GM11168 (cell line): ENCODE measurements around the gene AHNAK2.

Experiments
- in situ Hi-C: fragments of 300-500 bp; cut with MboI; formaldehyde crosslinking; loops from one replicate; pipeline ENCODE4 v1.12.0; 2022; ENCODE audit warnings: low sequenced_read_pairs; ENCODE audit not compliant: unreplicated experiment

AHNAK2 gene

DNA sequence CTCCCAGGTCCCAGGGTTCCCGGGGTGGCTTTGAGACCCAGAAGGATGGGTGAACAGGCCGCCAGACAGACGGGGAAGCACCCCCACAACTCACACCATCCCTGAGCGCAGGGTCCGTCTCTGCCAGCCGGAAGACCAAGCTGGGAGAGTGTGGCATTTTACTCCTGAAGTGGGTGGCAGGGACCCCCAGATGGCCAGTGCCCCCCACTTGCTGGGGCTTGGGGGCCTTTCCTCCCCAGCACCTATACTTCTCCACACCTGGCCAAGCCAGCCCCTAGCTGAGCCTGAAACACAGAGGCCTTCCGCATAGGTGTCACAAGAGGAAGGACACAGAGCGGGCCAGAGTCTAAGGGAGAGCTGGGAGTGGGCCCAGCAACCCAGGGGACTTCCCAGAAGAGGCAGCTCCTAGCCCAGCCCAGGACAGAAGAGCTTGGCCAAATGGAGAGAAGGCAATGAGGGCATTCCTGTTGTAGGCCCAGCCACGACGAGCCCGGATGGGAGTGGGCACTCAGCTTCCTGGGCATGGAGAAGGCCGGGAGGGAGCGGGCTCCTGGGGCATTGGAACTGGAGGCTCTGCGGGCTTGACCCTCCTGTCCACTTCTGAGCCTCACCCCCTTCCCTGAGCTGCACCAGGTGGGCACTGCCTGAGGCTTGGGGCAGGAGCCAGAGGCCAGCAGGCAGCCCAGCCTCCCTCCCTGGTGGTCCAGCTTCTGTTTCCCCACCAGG lies 3.3 kb downstream of the AHNAK2 start:
- in situ Hi-C loops, result loop anchor here (5.0 kb wide), 1 partner anchor 72 kb away; no protein-coding TSS in a partner anchor

DNA sequence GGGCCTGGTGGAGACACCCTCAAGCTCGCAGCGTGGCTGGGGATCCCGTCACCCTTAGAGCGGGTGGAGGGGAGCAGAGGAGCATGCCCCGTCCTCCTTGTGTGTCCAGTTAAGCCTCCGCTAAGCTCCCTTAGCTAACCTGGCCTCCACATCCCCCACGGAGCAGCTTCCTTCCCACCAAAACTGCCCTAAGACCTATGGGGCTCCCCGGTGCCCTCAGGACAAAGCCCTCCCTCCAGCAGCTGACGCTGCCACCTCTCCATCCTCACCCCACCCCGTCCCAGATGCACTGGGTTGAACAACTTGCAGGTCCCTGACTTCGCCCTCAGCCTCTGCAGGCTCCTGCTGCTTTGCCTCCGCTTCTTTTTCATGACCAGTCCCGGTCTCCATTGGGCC lies 4.0 kb downstream of the AHNAK2 start:
- in situ Hi-C loops, result loop anchor here (5.0 kb wide), 1 partner anchor 73 kb away; no protein-coding TSS in a partner anchor

DNA sequence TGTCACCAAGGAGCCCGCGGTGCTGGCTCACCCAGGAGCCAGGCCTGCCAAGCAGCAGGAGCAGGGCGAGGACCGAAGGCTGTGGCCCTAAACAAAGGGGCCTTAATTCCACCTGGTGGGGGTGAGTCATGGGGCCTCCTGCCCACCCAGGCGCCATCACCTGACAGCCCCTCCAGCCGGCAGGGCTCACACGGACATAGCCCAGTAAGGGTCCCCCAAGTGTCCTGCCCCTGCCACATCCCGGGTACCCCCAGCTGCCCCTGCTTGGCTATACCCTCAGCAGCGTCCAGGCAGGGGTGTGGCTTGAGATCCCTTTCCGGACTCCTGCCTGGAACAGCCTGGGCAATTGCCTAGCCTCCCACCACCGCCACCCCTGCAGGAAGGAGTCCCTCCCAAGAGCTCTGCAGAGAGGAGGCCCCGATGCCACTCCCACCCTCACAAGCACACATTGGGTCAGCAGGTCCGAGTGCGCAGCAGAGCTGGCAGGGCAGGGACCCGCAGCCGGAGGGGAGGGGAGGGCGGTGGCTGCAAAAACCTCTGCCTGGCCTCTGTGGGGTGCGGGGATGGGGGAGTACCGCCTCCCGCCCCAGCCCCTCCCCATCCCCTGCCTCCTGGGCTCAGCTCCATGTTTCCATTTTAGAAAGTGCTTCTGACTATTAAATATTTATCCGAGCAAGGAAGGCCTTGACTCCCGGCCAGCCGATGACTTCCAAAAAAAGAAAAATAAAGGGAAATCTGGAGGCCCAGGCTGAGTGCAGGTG lies 4.6 kb downstream of the AHNAK2 start:
- in situ Hi-C loops, result loop anchor here (5.0 kb wide), 1 partner anchor 74 kb away; no protein-coding TSS in a partner anchor

DNA sequence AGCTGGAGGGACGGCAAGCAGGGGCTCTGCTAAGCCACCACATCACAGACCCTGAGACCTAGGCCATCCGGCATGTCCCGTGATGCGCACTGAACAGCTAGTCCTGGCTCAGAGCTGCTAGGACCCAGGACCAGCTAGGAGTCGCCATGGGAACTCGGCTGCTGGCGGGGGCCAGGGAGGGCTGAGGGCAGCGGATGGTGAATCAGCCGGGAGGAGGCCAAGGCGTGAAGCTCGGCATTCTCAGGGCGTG lies 5.1 kb downstream of the AHNAK2 start:
- in situ Hi-C loops, result loop anchor here (5.0 kb wide), 1 partner anchor 74 kb away; no protein-coding TSS in a partner anchor

DNA sequence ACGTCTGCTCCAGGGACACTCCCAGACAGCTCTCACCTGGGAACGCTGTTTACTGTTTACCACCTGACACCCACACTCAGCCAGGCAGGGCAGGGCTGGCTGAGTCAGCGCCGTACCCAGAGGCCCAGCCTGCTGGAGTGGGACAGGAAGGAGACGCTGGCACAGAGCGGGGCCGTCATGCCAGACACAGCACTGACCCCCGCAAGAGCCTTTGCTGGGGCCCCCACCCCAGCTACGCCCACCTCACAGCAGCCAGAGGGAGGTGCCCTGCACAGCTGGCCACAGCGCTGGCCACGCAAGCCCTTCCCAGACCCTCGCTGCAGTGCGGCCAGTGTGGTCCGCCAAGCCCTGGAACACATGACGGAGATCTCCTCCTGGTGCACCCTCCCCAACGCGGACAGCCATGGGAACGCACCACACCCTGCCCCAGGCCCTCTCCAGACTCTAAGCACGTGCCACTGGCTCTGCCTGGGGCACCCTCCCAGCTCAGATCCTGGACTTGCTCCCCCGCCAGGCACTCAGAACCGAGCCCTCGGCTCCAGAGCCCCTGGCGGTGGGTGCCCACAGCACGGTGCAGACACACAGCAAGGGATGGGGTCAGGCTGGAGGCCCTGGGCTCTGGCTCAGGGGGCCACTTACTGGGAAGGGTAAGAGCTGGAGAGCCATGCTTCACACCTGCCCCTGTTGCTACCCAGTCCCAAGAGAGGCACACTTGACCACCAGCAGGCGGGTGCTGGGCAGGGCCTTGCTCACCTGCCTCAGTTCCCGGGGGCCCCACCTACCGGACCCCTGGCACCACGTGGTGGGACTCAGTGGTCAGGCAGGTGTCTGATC lies 5.7 kb downstream of the AHNAK2 start:
- in situ Hi-C loops, result loop anchor here (5.0 kb wide), 1 partner anchor 75 kb away; no protein-coding TSS in a partner anchor

DNA sequence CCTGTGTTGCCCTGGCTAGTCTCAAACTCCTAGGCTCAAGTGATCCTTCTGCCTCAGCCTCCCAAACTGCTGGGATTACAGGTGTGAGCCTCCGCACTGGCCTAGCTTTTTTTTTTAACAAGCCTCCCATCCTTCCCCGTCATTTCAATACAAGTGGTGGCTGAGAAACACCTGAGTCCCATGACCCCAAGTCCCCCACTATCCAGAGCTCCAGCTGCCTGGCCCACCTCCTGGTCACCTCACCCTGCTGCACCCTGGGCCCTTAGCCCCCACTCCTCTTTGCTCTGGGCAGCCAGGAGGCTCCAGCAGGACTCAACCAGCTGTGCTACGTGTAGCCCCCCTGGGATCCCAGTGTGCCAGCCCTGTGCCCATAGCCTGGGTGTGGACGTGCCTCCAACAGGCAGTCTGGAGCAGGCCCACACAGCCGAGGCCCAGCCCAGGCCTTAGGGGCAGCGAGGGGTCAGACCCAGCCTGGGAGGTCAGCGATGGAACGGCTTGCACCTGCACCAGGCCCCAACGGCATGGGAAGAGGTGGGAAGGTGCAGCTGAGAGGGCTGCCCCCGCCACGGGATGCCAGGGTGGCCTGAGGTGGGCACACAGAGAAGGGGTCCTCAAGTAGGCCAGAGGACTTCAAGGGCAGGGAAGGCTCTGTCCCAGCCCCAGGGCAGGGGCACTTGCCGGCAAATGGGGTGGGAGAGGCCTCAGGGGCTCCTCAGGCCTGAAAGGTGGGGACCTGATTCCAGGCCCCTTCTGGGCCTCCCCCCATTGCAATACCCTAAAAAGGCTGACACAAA lies 6.5 kb downstream of the AHNAK2 start:
- in situ Hi-C loops, result loop anchor here (5.0 kb wide), 1 partner anchor 76 kb away; no protein-coding TSS in a partner anchor

DNA sequence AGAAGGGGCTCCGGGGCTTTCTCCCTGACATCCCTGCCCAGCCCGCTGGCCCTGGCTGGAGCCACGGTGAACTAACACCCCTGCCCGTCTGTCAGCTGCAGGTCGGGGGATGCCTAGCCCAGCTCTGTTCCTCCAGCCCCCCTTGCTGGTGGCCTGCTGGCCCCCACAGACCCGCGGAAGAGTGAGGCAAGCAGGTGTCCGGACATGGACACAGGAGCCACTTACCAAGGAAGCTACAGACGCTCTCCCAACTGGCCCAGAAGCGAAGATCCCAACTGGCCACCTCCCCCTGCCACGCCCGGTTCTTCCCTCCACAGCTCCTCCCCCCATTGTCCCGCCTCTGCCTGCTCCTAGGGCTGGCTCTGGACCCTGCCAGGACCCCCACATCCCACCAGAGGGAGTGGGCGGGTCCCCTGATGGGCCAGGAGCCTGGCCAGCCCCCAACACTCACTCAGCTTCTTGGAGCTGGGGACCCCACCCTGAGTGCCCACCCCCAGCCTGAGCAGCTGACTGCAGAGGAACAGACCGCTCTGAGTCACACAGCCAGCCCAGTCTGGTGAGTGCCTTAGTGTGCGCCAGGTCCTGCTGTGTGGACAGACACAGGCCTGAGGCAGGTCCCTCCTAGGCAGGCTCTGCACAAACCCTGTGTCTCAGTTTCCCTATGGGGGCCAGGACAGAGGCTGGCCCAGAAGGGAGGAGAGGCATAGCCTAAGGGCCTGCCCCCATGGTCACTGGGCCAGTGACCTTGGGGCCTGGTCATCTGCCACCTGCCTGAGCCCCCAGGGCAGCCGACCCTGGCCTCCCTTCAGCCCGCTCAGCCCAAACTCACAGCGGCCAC lies 7.7 kb downstream of the AHNAK2 start:
- in situ Hi-C loops, result loop anchor here (5.0 kb wide), 1 partner anchor 77 kb away; no protein-coding TSS in a partner anchor

DNA sequence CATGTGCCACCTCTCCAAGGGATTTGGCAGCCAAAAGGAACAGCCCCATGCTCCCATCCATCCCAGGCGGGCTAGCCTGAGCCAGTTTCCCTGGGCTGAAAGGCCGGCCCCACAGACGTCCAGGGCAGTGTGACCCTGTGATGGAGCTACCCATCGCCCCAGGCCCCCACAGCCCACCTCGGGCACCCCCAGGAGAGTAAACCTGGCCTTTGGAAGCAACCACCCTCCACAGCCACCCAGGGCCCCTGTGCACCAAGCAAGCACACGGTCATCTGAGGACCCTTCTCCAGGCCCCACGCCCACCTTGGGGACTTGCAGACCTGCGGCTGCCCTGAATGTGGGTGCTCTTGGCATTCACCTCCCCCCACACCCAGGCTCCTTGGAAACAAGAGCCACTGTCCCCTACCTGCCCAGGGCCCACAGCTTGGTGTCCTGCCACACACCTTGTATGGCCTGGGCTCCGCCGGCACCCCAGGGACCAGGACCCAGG lies 8.4 kb downstream of the AHNAK2 start:
- in situ Hi-C loops, result loop anchor here (5.0 kb wide), 1 partner anchor 78 kb away; no protein-coding TSS in a partner anchor

DNA sequence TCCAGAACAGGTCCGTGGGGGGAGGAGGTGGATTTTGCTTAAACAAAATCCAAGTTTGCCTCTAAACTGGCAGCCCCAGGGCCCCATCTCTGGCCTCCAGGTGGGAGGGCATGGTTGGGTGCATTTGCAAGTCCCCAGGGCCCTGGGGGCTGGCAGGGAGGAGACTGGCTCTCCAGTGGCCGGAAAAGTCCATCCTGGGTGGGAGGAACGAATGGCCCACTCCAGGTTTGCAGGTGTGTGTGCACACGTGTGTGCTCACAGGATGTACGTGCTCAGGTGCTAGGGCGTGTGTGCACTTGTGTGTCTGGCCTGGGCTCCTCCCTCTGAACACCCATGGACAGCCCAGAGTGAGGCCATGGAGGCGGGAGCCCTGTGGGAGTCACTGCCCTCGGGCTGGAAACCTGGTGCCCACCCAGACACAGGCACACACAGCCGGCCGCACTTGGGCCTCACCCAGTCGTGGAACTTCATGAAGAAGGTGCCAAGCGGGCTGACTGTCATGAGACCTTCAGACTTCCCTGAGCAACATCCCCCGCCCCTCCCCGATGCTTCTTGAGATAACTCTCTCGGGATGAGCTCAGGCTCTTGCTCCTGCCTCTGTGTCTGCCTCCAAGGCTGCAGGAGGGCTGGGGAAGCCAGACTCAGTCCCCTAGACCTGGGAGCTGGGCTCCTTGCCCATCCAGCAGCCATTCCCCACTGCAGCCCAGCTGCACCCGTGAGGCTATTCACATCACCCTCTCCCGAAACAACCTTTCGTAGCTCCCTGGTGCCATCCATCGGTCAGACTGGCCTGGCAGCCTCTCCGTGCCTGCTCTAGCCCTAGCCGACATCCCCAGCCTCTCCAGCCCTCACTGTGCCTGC lies 9.4 kb downstream of the AHNAK2 start:
- in situ Hi-C loops, result no loop called here

DNA sequence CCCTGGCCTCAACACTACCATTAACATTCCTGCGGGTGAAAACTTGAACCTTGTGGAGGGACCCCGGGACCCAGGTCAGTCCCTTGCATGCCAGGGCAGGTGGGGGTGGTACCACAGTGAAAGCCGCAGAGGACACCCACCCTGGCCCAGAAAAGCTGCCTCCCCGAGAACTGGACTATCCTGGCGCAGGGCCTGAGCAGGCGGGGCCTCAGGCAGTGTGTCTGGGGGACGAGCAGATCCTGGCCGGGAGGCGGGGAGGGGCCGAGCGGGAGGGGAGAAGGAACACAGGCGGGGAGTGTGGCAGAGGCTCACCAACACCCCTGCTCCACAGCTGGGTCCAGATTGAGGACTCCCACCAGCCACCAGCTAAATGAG lies 10.0 kb downstream of the AHNAK2 start:
- in situ Hi-C loops, result no loop called here

DNA sequence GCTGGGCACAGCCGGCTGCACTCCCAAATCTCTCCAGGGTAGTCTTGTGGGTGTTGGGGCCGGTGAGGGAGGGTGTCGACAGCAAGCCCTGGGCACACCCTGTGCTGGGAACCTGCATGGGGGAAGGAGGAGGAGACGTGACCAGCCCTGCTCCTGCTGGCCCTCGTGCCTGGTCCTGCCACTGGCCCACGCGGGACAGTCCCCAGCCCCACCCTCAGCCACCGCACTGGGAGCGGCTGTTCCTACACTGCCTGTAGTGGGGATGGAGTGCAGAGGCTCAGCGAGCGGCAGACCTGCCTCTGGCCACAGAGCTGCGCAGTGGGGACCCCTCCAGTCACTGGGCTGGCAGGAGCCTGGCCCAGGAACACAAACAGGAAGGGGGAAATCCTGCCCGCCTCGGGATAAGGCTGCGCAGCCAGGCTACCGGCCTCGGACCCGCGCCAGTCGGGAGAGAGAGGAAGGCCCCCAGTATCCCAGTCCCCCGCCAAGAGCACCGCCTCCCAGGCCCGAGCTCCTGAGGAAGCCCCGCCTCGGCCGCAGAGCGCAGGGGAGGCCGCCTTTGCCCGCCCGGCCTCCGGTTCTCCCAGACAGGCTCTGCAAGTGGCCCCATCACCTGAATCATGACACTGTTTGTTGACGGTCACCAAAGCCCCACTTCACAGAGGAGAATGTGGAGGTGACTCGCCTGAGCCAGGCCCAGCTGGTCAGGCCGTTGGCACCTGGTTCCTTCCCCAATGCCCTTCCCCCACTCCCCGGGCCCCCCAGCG lies 10.6 kb downstream of the AHNAK2 start:
- in situ Hi-C loops, result no loop called here

DNA sequence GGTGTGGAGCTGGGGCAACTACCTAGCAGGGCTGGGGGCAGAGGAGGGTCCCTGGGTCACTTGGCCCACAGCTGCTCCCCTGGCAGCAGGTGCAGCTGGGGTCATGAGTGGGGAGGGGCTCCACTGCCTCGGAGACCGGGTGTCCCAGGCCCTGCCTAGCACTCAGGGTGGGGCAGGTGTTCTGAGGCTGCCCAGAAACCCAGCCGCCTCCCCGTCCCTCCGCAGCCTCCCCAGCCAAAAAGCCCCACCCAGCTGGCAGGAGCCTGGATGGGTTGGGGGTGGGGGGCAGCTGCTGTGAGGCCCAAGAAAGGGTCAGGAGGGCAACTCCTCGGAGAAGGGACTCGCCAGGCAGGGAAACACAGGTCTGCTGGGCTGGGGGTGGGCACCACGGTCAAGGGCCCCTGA lies 11.2 kb downstream of the AHNAK2 start:
- in situ Hi-C loops, result no loop called here

DNA sequence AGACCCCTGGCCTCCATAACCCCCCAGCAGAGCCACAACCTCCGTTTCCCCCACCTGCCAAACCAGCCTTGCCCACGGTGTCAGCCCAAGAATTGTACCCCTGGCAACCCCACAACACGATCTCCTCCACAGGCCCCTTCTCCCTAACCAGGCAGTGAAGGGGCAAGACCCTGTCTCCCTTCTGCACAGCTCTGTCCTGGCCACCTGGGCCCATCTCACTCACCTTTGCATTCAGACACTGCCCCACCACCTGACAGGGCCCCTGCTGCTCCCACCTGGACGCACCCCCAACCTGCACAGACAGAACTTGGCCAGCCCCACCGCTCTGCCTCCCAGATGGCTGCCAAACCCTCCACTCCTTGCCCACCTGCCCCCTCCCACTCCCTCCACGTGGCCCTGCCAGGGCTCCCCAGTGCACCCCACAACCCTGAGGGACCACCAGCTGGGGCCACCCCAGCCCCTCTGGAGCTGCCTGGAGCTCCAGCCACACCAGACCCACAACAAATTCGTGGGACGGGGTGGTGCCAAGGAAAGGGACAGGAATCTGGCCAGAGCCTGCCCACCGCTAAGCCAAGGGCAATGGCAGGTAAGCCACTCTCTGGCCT lies 11.8 kb downstream of the AHNAK2 start:
- in situ Hi-C loops, result no loop called here

DNA sequence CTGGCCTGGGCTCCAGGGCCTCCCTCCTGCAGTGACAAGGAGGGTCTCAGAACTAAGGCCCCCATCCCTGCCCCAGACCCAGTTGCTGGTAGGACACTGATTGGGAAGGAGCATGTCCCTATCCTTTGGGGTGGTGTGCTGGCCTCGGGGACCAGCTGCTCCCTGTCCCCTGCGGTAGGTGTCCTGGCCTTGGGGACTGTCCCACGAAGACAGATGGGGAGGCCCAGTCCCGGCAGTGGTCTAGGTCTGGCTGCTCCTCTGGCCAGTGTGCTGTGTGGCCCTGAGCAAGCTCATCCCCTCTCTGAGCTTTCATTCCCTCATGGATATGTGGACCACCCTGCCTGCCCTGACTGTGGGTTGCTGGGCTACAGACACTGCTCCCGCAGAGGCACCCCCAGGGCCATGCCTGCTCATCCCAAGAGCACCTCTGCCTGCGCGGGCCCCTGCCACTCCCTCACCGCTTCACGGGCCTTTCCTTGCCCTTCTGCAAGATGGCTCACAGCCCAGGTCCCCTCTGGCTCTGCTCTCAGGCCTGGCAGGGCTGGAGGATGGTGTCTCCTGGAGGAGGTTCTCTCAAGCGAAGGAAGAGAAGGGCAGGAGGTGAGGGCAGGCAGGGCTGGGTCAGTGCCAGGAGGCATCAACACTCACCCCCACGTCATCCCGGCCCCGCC lies 12.5 kb downstream of the AHNAK2 start:
- in situ Hi-C loops, result no loop called here

DNA sequence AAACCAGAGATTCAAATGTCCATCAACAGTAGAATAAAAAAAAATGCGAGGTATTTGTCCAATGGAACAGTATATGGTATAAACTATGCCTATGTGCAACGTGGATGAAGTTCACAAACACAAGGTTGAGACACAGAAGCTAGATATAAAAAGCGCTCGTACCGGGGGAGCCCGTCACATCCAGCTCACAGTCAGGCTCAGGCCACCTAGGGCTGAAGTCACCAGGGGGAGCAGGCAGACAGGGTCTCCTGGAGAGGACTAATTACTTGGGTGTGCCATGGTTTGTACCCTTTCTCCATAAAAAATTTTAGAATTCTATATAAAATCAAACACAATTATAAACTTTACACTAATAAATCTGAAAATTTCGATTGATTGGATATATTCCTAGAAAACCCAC lies 13.6 kb downstream of the AHNAK2 start:
- in situ Hi-C loops, result no loop called here
